HepG2 (cell line): ENCODE data around the gene UBL4B.

Experiments
- AFF4 ChIP-seq: sonication (generic); formaldehyde crosslinking; IDR thresholded peaks from 2 replicates; pipeline ENCODE4 v1.4.0; 2020; ENCODE audit warnings: missing genetic modification reagents
- MEIS1 ChIP-seq: sonication (generic); formaldehyde crosslinking; IDR thresholded peaks from 2 replicates; pipeline ENCODE4 v1.9.0; 2021; ENCODE audit warnings: mild to moderate bottlenecking, missing genetic modification reagents, moderate library complexity, borderline replicate concordance
- SMAD1 ChIP-seq: sonication (generic); formaldehyde crosslinking; IDR thresholded peaks from 2 replicates; pipeline ENCODE4 v1.4.0; 2020; ENCODE audit warnings: missing genetic modification reagents, low read depth, mild to moderate bottlenecking, borderline replicate concordance
- TF ChIP-seq, protein P1 (sequence below): sonication (generic); formaldehyde crosslinking; IDR thresholded peaks from 2 replicates; pipeline ENCODE4 v1.8.1; 2023; ENCODE audit warnings: mild to moderate bottlenecking, missing genetic modification reagents

- TF ChIP-seq SMAD1 (CRISPR knock-in tag) (no peak), AFF4 (no peak), MEIS1 (no peak)
- TF ChIP-seq, protein P1, sequence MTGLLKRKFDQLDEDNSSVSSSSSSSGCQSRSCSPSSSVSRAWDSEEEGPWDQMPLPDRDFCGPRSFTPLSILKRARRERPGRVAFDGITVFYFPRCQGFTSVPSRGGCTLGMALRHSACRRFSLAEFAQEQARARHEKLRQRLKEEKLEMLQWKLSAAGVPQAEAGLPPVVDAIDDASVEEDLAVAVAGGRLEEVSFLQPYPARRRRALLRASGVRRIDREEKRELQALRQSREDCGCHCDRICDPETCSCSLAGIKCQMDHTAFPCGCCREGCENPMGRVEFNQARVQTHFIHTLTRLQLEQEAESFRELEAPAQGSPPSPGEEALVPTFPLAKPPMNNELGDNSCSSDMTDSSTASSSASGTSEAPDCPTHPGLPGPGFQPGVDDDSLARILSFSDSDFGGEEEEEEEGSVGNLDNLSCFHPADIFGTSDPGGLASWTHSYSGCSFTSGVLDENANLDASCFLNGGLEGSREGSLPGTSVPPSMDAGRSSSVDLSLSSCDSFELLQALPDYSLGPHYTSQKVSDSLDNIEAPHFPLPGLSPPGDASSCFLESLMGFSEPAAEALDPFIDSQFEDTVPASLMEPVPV: no peak
These were observed 24.7 kb downstream of the UBL4B start for GRCh38 chr1:110136911-110137310.
